Thyroid gland (tissue), 4 donors: Measurements from ENCODE around the gene AKAP7. TPM values are rescaled to one million over a fixed set of nuclear protein-coding genes. Genes with fewer than 3 reads are reported as not detected.

ENCODE experiments used
- DNase-seq, 2 donors: peaks; one replicate each; pipeline ENCODE4 v3.0.0-alpha.2; 2019
- H3K27ac ChIP-seq, 3 donors: fragments of 200-600 bp; sonication (generic); 1 replicate in 2 of 3; 2 replicates in 1 of 3; pipeline ENCODE4 v1.5.1; 2016 to 2019; ENCODE audit warnings: mild to moderate bottlenecking in 1 of 3, moderate library complexity in 1 of 3
- H3K27me3 ChIP-seq: fragments of 200-600 bp; sonication (generic); one replicate; pipeline ENCODE4 v1.5.1; 2019
- H3K36me3 ChIP-seq, 2 donors: fragments of 200-600 bp; sonication (generic); one replicate each; pipeline ENCODE4 v1.5.1; 2016 to 2019
- H3K4me1 ChIP-seq, 2 donors: fragments of 200-600 bp; sonication (generic); one replicate each; pipeline ENCODE4 v1.5.1; 2017 to 2019
- H3K4me3 ChIP-seq, 3 donors: fragments of 200-600 bp; sonication (generic); replicated peaks in 1 of 3; 1 replicate in 2 of 3; 2 replicates in 1 of 3; pipeline ENCODE4 v1.5.1; 2016; ENCODE audit warnings: mild to moderate bottlenecking in 1 of 3
- H3K9me3 ChIP-seq: fragments of 200-600 bp; sonication (generic); one replicate; pipeline ENCODE4 v1.5.1; 2017
- CTCF ChIP-seq, 6 experiments: fragments of 200-600 bp in 3 of 6; fragments of 450-650 bp in 3 of 6; sonication (generic) in 3 of 6; IDR thresholded peaks; one replicate each; pipeline ENCODE4 v1.5.1; 2016 to 2019; ENCODE audit warnings: antibody characterized with exemption in 6 of 6, mild to moderate bottlenecking in 2 of 6, inconsistent platforms in 1 of 6, moderate library complexity in 1 of 6
- POLR2A ChIP-seq, 2 donors: fragments of 450-650 bp; IDR thresholded peaks; one replicate each; pipeline ENCODE4 v1.6.1; 2017; ENCODE audit warnings: antibody characterized with exemption in 2 of 2, mild to moderate bottlenecking in 2 of 2, moderate library complexity in 1 of 2
- WGBS, 2 donors: methylation state at CpG; one replicate each; pipeline ENCODE4 v1.1.5; 2017; 5-methylcytosine and 5-hydroxymethylcytosine counted together
- intact Hi-C: fragments of 100-400 bp; cut with DNase I; formaldehyde crosslinking; loops from one replicate; pipeline ENCODE4 v1.15.1; 2023
- total RNA-seq, 4 donors: library from RNA; depleted of rRNA; stranded (reverse); fragments of >200 nt; gene quantifications; one replicate each; pipeline ENCODE4 v1.2.3, GENCODE V29; 2016

AKAP7 gene
- total RNA-seq, 4 donors from 2014 or later: 11.7 to 19.1 (median 12.4) TPM

DNA sequence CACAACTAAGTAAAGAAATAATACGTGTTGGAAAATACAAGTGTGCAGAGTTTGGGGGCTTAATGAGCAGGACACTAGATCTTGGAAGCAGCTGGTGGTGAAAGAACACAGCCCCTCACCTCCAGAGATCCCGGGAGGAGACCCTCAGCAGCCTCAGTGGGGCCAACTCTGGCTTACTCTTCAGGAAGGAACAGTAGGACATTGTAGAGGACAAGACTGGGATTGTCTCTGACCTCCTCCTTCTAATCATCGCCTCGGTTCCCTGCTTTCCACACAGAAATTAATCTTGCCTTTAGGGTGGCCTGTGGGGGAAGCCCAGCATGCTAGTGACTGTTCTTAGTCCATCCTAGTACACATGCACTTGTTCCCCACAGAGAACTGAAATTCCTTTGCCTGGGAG lies 130.7 kb downstream of the AKAP7 start:
- intact Hi-C loops: no loop called here
- no peak for DNase-seq
- H3K27ac ChIP-seq: no peak overlapping the region
- no peaks in the 10 kb centered on the region for H3K4me1 ChIP-seq
- H3K4me3 ChIP-seq: no peak overlapping the region
- no peak for TF ChIP-seq CTCF (IDR thresholded peaks at IDR 0.05)
- no peak for TF ChIP-seq POLR2A (IDR thresholded peaks at IDR 0.05)
- H3K9me3 ChIP-seq: no peaks in the 10 kb centered on the region
- no peaks in the 10 kb centered on the region for H3K27me3 ChIP-seq
- H3K36me3 ChIP-seq: no peaks in the 10 kb centered on the region
- 87 to 90% methylated on average over 4 of the region's 4 CpGs for WGBS, 2 donors

DNA sequence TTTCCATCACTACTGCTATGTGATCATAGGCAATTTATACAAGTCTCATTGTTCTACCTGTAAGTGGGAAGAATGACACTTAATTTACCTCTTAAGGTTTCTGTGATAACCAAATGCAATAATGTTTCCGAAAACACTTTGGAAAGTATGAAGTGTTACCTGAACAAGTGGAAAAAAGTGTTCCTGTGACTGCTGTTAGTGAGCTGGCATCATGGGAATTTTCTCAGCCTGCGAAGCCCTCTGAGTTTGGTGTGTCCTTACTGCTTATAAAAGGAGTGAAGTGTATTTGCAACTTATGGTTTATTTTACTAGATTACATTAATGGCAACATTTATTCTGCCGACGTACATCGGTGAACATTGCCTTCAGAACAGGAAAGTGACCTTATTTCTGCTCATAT lies 133.0 kb downstream of the AKAP7 start:
- DNase-seq: no peak
- TF ChIP-seq POLR2A (IDR thresholded peaks at IDR 0.05): no peak
- TF ChIP-seq CTCF (IDR thresholded peaks at IDR 0.05): no peak
- 93 to 94% methylated on average over 5 of the region's 5 CpGs for WGBS, 2 donors
- H3K27me3 ChIP-seq: no peaks in the 10 kb centered on the region
- no peak overlapping the region for H3K4me3 ChIP-seq
- no peaks in the 10 kb centered on the region for H3K36me3 ChIP-seq
- H3K9me3 ChIP-seq: no peaks in the 10 kb centered on the region
- no peak overlapping the region for H3K27ac ChIP-seq
- intact Hi-C loops: no loop called here
- no peaks in the 10 kb centered on the region for H3K4me1 ChIP-seq

GRCh38 chr6:131269565-131270391 lies 134.5 kb downstream of the AKAP7 start:
- TF ChIP-seq POLR2A (IDR thresholded peaks at IDR 0.05): no peak
- no peak for TF ChIP-seq CTCF (IDR thresholded peaks at IDR 0.05)
- H3K36me3 ChIP-seq: no peaks in the 10 kb centered on the region
- H3K4me3 ChIP-seq: no peak overlapping the region
- H3K27me3 ChIP-seq: no peaks in the 10 kb centered on the region
- WGBS, 2 donors: 97 to 98% methylated on average over 3 of the region's 3 CpGs
- no peaks in the 10 kb centered on the region for H3K9me3 ChIP-seq
- no peak overlapping the region for H3K27ac ChIP-seq
- intact Hi-C loops: no loop called here
- H3K4me1 ChIP-seq: no peaks in the 10 kb centered on the region
- no peak for DNase-seq

- Histone ChIP-seq H3K4me3 (no peak overlapping the region), H3K27me3 (no peaks in the 10 kb centered on the region), H3K4me1 (no peaks in the 10 kb centered on the region), H3K9me3 (no peaks in the 10 kb centered on the region), H3K27ac (no peak overlapping the region), H3K36me3 (no peaks in the 10 kb centered on the region)
- DNase-seq: no peak
- intact Hi-C loops: no loop called here
- TF ChIP-seq CTCF (IDR thresholded peaks at IDR 0.05) (no peak), POLR2A (IDR thresholded peaks at IDR 0.05) (no peak)
- 96 to 98% methylated on average over 3 of the region's 3 CpGs for WGBS, 2 donors
Measured at GRCh38 chr6:131270534-131270933, 135.3 kb downstream of the AKAP7 start.

GRCh38 chr6:131275273-131275672 lies 140.0 kb downstream of the AKAP7 start:
- H3K9me3 ChIP-seq: no peaks in the 10 kb centered on the region
- H3K4me3 ChIP-seq: no peak overlapping the region
- DNase-seq: no peak
- no peaks in the 10 kb centered on the region for H3K4me1 ChIP-seq
- no peaks in the 10 kb centered on the region for H3K27me3 ChIP-seq
- intact Hi-C loops: no loop called here
- 96 to 99% methylated on average over 4 of the region's 4 CpGs for WGBS, 2 donors
- no peaks in the 10 kb centered on the region for H3K36me3 ChIP-seq
- no peak for TF ChIP-seq CTCF (IDR thresholded peaks at IDR 0.05)
- H3K27ac ChIP-seq: no peak overlapping the region
